ENCODE data around the gene SEMA3A.
"Not testable (repeated sequence)": the region's sequence is repeated elsewhere in the genome, so short reads cannot be mapped to it uniquely, and the experiment has no call there.

SEMA3A gene

GRCh38 chr7:84107259-84107658 lies 87.3 kb downstream of the SEMA3A start:
- DNase-seq = no peak

- no peak for DNase-seq
Measured at GRCh38 chr7:84106291-84106690, 88.3 kb downstream of the SEMA3A start.

GRCh38 chr7:84105586-84105985 lies 89.0 kb downstream of the SEMA3A start:
- no peak for DNase-seq

GRCh38 chr7:84104826-84105225 lies 89.8 kb downstream of the SEMA3A start:
- DNase-seq = no peak

- DNase-seq = no peak
Measured at GRCh38 chr7:84102213-84102612, 92.4 kb downstream of the SEMA3A start.

- DNase-seq = no peak
Measured at GRCh38 chr7:84100866-84101265, 93.7 kb downstream of the SEMA3A start.

GRCh38 chr7:84095971-84096370 lies 98.6 kb downstream of the SEMA3A start:
- no peak for DNase-seq

- DNase-seq = no peak
Measured at GRCh38 chr7:84092207-84092606, 102.4 kb downstream of the SEMA3A start.

GRCh38 chr7:84091318-84091717 lies 103.3 kb downstream of the SEMA3A start:
- DNase-seq = no peak

GRCh38 chr7:84088802-84089201 lies 105.8 kb downstream of the SEMA3A start:
- no peak for DNase-seq

GRCh38 chr7:84085998-84086397 lies 108.6 kb downstream of the SEMA3A start:
- no peak for DNase-seq

GRCh38 chr7:84085147-84085546 lies 109.4 kb downstream of the SEMA3A start:
- no peak for DNase-seq

GRCh38 chr7:84083846-84084245 lies 110.7 kb downstream of the SEMA3A start:
- no peak for DNase-seq

GRCh38 chr7:84081973-84082522 lies 112.5 kb downstream of the SEMA3A start:
- DNase-seq = no peak

GRCh38 chr7:84077336-84077735 lies 117.3 kb downstream of the SEMA3A start:
- DNase-seq = no peak

- no peak for DNase-seq
Measured at GRCh38 chr7:84076219-84076618, 118.4 kb downstream of the SEMA3A start.

- DNase-seq = no peak
Measured at GRCh38 chr7:84073186-84073875, 121.3 kb downstream of the SEMA3A start.

- DNase-seq = no peak
Measured at GRCh38 chr7:84070770-84071169, 123.8 kb downstream of the SEMA3A start.

GRCh38 chr7:84069999-84070500 lies 124.5 kb downstream of the SEMA3A start:
- no peak for DNase-seq

- no peak for DNase-seq
Measured at GRCh38 chr7:84069033-84069432, 125.6 kb downstream of the SEMA3A start.

GRCh38 chr7:84062489-84062901 lies 132.1 kb downstream of the SEMA3A start:
- not testable (repeated sequence) for DNase-seq

- peak; percentile 5 for DNase-seq
Measured at GRCh38 chr7:84060760-84061261, 133.8 kb downstream of the SEMA3A start.

- DNase-seq = no peak
Measured at GRCh38 chr7:84060000-84060399, 134.6 kb downstream of the SEMA3A start.

- no peak for DNase-seq
Measured at GRCh38 chr7:84058311-84059076, 136.1 kb downstream of the SEMA3A start.

All from NCI-H510A treated with DMSO at 0.1 percent for 48 hours (cell line).